HL-60 (cell line): Measurements from ENCODE around the gene ADAD1.

ENCODE experiments used
- CTCF ChIP-seq: IDR thresholded peaks from one replicate; pipeline ENCODE4 v1.5.1; 2011; ENCODE audit warnings: low read length, control low read depth, inconsistent platforms; ENCODE audit not compliant: insufficient read depth
- POLR2AphosphoS5 ChIP-seq: IDR thresholded peaks from 2 replicates; pipeline ENCODE4 v1.6.1; 2012; ENCODE audit warnings: low read depth
- REST ChIP-seq: IDR thresholded peaks from 2 replicates; pipeline ENCODE4 v1.6.1; 2012; ENCODE audit warnings: low read depth; ENCODE audit not compliant: insufficient replicate concordance

DNA sequence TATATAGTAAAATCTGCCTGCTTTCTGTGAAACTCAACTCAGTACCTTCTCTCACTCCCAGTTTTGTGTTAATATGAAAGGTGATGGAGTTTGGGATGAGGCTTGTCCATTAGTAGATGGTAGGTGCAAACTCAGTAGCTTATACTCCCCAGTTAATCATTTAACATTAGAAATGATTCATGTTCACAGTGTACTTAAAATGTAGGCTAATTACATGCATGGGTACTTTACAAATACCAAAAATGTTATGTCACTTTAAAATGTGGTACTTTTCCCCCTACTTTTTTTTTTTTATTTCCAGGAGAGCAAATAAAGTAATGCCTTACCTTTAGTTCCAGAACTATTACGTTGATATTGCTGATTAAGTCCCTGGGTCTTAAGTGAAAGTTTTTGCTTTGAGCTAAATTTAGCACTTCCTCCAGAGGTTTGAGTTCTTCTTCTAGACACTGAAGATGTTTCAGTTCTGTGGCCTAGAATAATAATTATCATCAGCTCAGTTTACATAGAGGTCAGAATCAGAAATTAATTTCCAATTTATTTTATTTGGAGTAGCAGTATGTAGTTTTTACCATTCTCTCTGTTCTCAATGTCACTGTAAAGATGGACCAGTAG lies 74.7 kb downstream of the ADAD1 start:
- TF ChIP-seq REST (no peak), CTCF (no peak), POLR2AphosphoS5 (no peak)
